DMS153 treated with DMSO at 0.1 percent for 48 hours (cell line): ENCODE results near the gene ST3GAL5.
A peak's percentile ranks its signal among the peaks of the same experiment; 100 is the strongest.
"Not testable (repeated sequence)": the region's sequence is repeated elsewhere in the genome, so short reads cannot be mapped to it uniquely, and the experiment has no call there.

Source experiments
- DNase-seq: peaks from one replicate; lab custom pipeline; 2025; ENCODE audit not compliant: unreplicated experiment; lab: John Stamatoyannopoulos, UW

The ST3GAL5 gene

DNA sequence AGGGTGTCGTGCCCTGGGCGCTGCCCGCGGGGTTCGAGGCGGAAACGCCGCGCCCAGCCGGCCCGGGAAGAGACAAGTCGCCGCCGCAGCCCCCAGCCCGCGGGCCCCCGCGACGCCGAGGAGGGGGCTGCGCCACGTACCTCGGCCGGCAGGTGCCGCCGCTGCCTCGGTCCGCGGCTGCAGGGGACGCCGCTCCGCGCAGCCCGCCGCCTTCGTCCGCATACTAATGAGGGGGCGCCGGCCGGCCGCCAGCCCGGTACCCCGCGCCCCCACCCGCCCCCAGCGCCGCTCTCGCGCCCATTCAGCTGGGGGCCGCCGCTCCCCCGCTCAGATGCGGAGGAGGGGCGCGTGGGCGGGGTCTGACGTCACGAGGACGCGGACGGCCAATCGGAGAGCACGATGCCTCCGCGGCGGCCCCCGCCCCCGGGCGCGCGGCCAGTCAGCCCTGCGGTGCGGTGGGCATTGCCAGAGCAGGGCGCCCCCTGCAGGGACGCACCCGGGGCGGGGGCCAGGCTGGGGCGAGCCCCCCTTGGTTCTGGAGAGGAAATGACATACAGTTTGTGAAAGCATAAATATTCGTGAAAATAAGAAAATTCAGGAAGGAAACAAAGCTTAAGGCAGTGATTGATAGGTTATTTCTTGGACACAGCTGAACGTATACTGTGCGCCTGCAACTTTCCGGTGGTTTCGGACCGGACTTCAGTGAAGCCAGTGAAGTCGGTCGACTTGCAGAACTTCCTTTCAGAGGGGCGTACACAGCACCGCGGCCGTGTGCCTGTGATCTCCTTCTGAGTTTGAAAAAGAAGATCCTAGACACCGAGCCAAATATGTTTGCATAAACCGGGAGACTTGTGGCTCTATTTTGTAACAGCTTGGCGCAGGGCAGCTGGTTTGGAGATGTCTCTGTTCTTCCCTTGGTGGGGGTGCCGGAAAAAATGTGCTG lies at the start of gene ST3GAL5:
TSS of gene ST3GAL5 (minus strand) at position 307 of the 943 bp plus-strand sequence. CDS start at position 222, 85 bp downstream.
- DNase-seq, result peak; percentile 73

DNA sequence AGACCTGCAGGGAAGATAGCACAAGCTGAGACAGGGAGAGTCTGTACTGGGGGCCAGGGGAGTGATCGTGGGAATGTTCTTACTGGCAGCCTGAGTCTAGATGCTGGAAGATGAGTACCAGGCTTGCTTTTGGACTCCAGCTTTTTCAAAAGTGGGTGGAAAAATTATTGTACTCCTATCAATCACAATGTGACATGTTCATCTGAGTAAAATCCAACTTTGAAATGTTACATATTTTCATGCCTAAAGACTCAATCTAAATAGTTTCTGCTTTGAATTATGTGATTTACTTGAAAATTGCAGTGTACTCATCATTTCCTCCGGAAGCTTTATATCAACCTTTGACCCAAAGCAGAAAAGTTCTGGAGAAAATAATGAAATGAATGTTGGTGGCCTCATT lies 49.7 kb upstream of the ST3GAL5 start:
- DNase-seq, result no peak

DNA sequence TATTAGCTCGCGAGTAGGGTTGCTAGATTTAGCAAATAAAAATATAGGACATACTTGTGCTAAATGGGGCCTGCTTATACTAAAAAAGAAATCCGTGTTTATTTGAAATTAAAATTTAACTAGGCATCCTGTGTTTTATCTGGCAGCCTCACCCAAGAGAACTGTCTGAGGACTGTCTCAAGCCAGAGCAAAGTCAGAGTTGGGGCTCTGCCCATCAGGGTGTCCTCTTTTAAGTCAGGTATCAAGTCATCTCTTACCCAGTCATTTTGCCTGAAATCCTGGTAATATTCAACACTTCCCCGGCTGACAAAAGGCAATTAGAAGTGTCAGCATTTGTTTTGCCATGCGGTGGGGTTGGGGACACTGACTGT lies 48.3 kb upstream of the ST3GAL5 start:
- no peak for DNase-seq

DNA sequence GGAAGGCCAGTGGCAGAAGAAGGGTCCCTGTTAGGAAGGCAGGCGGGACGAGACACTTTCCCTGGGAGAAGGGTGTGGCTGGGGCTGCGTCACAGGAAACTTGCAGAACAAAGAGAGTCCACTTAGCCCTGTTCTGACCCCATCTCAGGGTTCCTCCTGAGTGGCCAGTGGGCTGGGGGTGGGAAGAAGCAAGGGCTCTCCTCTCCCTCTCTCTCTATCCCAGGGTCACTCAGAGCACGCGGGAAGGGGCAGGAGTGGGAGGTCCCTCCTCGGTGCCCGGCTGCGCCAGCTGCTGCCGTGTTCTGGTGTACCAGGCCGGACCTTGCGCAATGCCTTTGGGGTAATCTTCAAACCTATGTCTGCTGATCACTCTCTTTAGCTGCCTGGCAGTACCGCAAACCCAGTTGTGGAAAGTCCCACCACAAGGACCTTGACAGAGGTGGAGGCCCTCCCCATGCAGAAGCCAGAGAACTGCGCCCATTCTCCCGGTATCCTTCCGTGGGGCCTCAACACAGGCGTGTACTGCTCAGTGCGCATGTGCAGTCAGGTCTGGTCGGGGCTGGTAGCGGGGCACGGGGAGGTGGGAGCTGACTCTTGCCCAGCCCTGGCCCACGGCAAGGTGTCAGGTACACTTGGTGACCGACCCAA lies 47.8 kb upstream of the ST3GAL5 start:
- DNase-seq, result no peak

DNA sequence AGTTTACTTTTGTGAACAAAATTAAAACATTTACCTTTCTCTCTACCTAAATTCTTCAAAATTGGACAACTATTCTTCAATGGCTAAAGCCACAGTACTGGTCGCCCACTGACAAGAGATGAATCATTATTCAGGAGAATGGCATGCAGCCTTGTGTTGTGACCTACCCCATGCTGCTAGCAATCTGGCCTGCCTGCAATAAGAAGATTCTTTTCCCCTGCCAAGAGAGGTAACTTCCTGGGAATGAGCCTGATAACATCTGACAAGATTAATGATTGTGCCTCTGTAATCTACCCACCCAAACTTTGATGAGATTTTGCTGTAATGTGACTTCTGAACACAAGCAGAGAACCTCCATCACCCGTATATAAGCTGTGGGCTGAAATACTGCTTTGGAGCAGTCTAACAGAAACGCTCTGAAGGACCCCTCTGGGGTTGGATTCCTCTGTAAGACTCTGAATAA lies 47.0 kb upstream of the ST3GAL5 start:
- no peak for DNase-seq

DNA sequence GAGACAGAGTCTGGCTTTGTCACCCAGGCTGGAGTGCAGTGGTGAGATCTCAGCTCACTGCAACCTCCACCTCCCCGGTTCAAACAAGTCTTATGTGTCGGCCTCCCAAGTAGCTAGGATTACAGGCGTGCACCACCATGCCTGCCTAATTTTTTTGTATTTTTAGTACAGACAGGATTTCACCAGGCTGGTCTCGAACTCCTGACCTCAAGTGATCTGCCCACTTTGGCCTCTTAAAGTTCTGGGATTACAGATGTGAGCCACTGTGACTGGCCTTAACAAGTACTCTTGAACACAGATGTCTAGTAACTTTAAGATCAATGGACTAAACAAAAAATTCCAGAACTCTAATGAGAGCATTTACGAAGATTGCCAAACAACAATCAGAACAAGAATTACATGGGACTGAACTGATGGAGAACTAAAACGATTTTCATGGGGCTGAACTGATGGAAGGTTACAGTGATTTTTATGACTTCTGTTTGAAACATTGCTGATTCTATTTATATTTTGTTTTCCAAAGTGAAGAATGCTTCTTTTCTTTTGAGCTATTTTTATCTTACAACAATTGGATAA lies 46.5 kb upstream of the ST3GAL5 start:
- DNase-seq, result no peak

DNA sequence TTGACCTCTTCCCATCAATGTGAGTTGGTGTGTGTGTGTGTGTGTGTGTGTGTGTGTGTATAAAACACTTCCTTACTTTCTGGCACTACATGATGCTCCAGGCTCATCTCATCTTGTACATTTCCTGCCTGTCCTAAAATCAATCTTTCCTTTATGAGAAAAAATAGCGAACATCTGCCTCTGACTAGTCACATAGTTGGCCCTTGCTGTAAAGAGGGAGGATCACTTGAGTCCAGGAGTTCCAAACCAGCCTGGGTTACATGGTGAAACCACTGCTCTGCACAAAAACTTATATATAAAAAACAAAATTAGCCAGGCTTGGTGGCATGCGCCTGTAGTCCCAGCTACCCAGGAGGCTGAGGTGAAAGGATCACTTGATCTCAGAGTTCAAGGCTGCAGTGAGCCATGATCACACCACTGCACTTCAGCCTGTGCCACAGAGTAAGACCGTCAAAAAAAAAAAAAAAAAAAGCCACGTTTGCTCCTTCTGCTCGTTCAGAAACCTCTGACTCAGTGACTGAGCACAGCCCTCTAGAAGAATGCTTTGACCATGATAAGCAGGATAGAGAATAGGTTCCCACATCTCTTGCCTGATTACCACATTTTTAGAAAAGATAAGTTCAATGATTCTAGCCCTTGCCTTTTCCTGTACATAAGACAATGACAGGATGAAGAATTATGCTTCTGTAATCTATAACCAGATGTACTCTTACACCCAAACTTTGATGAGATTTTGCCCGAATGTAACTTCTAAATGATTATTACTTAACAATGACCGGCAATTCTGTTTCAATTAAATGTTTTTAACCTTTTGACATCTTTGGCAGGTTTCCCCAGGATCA lies 45.2 kb upstream of the ST3GAL5 start:
- DNase-seq, result no peak

DNA sequence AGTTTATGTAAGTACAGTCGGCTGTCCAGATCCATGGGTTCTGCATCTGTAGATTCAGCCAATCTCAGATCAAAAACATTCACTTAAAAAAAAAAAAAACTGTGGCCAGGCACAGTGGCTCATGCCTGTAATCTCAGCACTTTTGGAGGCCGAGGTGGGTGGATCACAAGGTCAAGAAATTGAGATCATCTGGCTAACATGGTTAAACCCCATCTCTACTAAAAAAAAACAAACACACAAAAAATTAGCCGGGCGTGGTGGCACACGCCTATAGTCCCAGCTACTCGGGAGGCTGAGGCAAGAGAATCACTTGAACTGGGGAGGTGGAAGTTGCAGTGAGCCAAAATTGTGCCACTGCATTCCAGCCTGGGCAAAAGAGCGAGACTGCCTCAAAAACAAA lies 42.4 kb upstream of the ST3GAL5 start:
- not testable (repeated sequence) for DNase-seq

DNA sequence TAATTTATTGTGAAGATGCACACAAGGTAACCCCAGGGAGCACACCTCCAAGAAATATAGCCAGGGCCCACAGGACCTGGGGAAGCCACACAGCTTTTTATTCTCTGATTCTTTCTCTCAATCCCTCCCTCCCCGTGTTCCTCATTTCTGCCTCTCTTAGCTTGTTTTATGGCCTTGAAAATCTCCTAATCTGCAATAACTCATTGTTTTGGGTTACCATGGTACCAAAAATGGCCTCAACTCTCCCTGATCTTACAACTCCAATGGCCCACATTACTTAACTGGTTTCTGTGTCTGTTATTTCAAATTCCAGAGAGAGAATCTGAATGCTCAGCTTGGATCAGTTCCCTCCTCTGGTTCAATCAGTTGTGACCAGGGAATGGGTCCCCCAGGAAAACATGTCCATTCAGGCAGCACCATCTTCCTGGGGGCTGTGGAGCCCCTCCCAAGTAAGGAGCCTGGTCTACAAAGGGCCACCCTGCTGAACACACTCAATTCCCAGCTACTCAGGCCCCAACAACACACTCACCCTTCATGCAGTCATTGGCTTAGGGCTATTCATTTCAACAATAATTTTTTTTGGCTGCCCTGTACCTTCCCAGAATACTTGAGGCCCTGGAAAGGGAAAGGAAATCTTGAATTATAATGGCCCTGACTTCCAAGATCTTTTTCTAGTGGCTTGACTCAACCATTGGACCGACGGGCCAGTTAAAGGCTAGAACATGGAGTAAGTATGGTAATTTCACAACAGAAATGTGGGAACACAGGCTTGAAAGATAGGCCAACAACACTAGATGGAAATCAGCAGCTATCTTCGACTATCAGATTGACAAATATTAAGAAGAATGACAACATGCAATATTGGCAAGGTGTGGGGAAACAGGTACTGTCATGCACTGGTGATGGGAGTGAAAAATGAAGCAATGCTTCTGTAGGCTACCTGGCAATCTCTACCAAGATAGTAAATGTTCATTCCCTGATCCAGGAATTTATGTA lies 41.6 kb upstream of the ST3GAL5 start:
- DNase-seq, result no peak

DNA sequence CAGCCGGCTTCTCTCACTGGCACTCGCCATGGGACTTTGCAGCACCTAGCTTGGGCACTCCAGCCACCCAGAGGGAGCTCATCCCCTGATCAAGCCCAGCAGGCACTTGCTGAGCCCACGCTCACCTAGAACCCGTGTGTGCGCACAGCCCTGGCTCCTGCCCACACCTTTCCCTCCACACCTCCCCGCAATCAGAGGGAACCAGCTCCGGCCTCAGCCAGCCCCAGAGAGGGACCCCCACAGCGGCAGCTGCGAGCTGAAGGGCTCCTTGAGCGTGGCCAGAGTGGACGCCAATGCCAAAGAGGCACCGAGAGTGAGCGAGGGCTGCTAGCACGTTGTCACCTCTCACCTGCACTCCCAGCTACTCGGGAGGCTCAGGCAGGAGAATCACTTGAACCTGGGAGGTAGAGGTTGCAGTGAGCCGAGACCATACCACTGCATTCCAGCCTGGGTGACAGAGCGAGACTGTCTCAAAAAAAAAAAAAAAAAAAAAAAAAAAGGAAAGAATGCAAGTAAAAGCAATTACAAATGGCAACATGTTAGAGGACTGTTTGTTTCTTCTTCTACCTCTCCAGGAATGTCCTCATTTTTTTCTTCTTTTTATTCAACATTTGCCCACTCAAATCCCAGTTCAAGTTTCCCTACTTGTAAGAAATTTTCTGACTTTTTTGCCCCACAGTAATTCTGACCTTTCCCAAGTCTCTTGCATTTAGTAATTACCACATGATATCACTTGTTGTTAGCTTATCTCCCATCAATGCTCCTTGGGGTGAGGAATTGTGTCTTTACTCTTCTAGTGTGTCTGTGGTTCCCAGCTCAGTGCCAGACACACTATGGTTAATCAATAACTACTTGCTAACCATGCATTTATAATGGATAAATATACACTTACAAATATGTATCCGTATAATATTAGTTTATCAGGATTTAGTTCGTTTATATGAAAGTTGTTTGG lies 40.6 kb upstream of the ST3GAL5 start:
- DNase-seq, result no peak

DNA sequence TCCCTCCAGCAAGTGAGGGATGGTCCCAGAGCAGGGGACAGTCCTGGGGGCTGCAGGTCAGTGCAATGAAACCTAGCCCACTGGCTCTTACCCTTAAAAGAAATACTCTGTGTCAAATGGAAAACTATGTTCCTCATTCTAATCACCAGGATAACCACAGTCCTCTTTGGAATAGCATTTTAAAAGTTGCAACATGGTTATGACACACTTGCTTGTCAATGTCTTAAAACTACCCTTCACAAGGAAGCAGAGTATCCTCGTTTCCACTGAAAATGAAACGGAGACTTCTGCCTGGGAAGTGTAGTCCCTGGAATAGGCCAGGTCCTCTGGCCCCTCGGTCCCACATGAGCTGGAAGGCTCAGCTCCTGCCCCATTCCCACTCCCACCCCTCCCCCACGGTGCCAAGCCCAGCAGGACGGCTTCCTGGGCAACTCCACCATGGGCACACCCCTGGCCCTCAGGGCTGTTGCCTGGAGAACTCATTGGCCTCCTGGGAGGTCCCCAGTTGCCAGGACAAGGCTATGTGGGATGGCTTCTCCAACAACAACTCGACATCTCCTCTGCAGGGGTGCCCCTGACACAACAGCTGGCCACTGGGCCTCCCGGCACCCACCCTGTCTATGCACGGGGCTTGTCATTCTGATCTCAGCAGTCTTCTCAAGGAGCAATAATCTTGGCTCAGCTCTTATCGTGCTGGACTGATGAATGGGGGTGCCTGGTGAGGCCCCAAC lies 38.3 kb upstream of the ST3GAL5 start:
- DNase-seq, result no peak

DNA sequence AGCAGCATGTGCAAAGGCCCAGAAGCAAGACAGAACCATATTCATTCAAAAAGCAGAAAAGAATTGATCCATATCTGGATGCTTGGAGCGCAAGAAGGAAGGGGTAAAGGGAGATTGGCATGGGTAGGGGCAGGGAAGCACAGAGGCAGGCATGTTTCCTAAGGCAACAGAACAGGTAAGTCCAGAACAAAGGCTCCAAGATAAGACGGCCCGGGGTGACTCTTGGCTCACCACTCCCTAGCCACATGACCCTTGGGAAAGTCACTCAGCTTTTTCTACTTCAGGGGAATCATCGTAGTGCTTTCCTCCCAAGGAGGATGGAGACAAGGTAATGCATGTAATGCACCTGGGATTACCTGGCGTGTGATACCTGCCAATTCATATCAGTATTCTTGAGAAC lies 37.7 kb upstream of the ST3GAL5 start:
- no peak for DNase-seq

DNA sequence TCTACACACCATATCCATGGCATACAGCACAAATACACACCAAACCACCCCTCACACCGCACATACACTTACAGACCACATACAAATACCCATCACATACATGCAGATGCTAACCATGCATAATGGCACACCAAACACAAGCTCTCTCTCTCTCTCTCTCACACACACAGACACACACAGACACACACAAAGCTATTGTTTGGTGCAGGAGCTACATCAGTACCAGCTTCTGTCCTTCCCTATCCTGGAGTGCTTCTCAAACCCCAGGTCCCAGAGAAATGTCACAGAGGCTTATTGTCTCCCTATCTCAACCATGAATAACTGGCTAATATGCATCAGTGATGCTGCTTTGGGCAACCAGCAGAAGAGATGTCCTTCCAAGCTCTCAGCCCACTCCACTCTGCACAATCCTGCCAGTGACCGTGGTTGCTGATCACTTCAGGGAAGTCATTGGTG lies 36.5 kb upstream of the ST3GAL5 start:
- DNase-seq, result no peak

DNA sequence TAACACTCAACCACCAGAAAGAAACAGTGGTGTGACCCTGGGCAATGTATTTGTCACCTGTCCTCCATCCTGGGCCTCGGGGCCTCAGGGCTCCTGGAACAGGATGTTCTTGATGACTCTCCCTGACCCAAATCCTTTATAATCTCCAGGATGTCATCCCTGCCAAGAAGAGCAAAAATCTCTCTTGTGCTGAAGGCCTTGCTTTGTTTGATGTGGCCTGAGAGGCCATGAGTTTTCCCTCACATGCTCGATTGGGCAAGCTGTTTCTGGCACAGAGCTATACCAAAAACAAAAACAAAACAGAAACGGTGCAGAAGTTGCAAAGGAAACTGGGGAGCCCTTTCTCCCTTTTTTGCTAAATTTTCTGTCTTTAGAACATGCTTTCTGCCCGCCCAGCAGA lies 35.7 kb upstream of the ST3GAL5 start:
- DNase-seq, result no peak

DNA sequence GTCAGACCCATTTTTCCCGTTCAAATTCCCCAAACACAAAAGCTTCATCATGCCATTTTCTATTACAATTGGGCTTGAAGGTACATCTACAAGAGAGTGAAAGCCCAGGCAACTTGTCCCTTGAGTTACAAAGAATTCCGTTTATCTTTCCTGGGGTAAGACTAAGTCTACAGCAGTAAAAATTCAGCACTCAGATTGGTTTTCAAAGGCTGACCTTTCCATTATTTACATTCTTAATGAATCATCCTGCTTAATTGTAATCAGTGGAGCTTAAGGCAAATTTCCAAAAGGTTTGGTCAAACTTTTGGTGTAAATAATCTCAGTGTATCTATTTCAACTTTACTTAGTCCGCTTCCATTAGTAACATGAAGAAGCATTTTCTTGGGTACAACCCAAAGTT lies 33.4 kb upstream of the ST3GAL5 start:
- no peak for DNase-seq

DNA sequence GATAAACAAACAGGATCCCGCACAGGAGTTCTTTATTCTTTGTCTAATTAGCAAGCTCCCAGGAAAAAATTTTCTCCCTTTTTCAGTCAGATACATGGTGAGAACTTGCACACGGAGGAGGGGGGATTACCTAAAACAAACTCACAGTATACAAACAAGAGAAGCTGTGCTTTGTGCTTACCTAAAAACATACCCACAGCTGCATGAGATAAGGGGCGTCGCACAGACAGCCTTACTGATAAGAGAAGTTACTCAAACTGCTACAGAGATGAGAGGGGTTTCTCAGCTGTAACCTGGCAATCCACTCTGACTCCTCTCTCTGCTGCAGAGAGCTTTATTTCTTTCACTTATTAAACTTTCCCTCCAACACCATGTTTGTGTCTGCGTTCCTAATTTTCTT lies 32.9 kb upstream of the ST3GAL5 start:
- DNase-seq, result no peak

DNA sequence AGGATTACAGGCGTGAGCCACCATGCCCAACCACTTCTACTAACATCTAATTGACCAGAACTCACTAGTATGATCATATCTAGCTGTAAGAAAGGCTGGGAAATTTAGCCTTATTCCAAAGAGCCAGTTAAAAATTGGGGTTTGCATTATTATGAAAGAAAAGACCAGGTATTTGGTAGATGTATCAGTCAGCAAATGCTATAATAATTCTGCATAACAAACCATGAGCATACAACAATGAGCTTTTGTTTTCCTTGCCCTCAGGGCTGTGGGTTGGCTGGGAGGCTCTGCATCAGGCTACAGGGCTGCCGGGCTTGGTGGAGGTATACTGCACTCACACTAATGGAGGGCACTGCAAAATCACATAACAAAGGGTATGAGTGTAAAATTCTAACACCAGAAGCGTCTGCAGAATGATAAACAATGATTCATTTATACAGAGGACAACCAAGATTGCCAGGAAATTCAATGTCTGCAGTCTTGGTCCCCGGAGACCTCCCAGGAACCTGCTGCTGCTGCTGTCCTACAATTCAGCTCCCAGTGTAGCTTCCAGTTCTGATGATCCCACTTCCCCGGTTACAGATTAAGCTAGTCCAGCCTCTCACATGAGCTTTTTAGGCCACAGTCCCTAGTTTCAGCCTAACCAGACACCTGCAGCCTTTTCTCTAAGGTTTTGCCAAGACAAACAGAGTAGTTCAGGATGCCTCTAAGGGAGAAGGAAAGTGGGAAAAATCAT lies 32.2 kb upstream of the ST3GAL5 start:
- DNase-seq, result no peak
